K562 (cell line): ENCODE data around the gene UVRAG. TPM values are rescaled to one million over a fixed set of nuclear protein-coding genes. Genes with fewer than 3 reads are reported as not detected.

ENCODE experiments used
- ATAC-seq: fragments of 200-7000 bp; cut with Tn5 transposase; 3 replicates; pipeline ENCODE4 v1.9.1; 2020; ENCODE audit warnings: moderate library complexity
- BruUV-seq: library from RNA; stranded (reverse); fragments of 400-500 nt; replicated peaks from 2 replicates; lab custom pipeline; 2021; lab: Mats Ljungman, UMichigan
- CTCF ChIA-PET: fragments of 300-600 bp; formaldehyde crosslinking; extraction: SDS; loops from one replicate; lab custom pipeline; 2021; ENCODE audit warnings: low intra/inter-chr PET ratio; lab: Yijun Ruan, JAX
- POLR2A ChIA-PET: fragments of 300-600, 350-650 bp; sonication (Branson Sonifier 250); formaldehyde crosslinking; extraction: SDS; loops from one replicate; lab custom pipeline; 2021; ENCODE audit warnings: antibody characterized with exemption, inconsistent platforms; lab: Yijun Ruan, JAX
- DNase-seq, 4 experiments: peaks; one replicate each; pipeline versions ENCODE4 v3.0.0 to v3.0.0-alpha.2; 2011 to 2018; ENCODE audit warnings: low spot score in 3 of 4, mixed read lengths in 3 of 4; ENCODE audit errors: extremely low read depth in 1 of 4
- FAIRE-seq: peaks from 2 replicates; lab custom pipeline; 2011; peaks lifted over from hg19 to GRCh38; lab: Jason Lieb, UNC
- H2AFZ ChIP-seq: 2 replicates; pipeline ENCODE4 v1.6.0; 2011; ENCODE audit warnings: low read depth, low read length, control low read depth, inconsistent platforms
- H3K27ac ChIP-seq: fragments of 200-600 bp; 3 replicates; pipeline ENCODE4 v1.8.0; 2011; ENCODE audit warnings: low read depth, mild to moderate bottlenecking, control low read depth, inconsistent platforms, low read length, moderate library complexity, mixed read lengths; ENCODE audit errors: extremely low read depth
- H3K27me3 ChIP-seq, 2 experiments: fragments of 300-600 bp in 1 of 2; 2 replicates in 1 of 2; 3 replicates in 1 of 2; pipeline versions ENCODE4 v1.6.0 to v1.8.0; 2011; ENCODE audit warnings: inconsistent platforms in 2 of 2, low read length in 2 of 2, mild to moderate bottlenecking in 1 of 2, mixed read lengths in 1 of 2, moderate library complexity in 1 of 2; ENCODE audit not compliant: control insufficient read depth in 2 of 2, insufficient read depth in 2 of 2
- H3K36me3 ChIP-seq: fragments of 300-600 bp; 3 replicates; pipeline ENCODE4 v1.8.0; 2011; ENCODE audit warnings: mild to moderate bottlenecking, low read length, inconsistent platforms; ENCODE audit not compliant: control insufficient read depth, insufficient read depth
- H3K4me1 ChIP-seq, 2 experiments: fragments of 200-600 bp in 1 of 2; replicated peaks in 1 of 2; 2 replicates in 1 of 2; 3 replicates in 1 of 2; pipeline versions ENCODE4 v1.5.1 to v1.8.0; 2011; ENCODE audit warnings: inconsistent platforms in 2 of 2, low read length in 2 of 2, mild to moderate bottlenecking in 1 of 2, mixed read lengths in 1 of 2, moderate library complexity in 1 of 2; ENCODE audit not compliant: control insufficient read depth in 2 of 2, insufficient read depth in 2 of 2
- H3K4me2 ChIP-seq: 2 replicates; pipeline ENCODE4 v1.6.1; 2011; ENCODE audit warnings: low read length, control low read depth, inconsistent platforms, mixed read lengths; ENCODE audit not compliant: insufficient read depth
- H3K4me3 ChIP-seq: fragments of 200-600 bp; sonication (generic), shearing (Covaris generic); 2 replicates; pipeline ENCODE4 v1.5.1; 2016; ENCODE audit warnings: control low read depth, inconsistent platforms
- H3K79me2 ChIP-seq: fragments of 200-600 bp; 3 replicates; pipeline ENCODE4 v1.8.0; 2011; ENCODE audit warnings: low read length, inconsistent platforms; ENCODE audit not compliant: control insufficient read depth, insufficient read depth
- H3K9ac ChIP-seq, 2 experiments: 2 replicates each; pipeline versions ENCODE4 v1.6.0 to v1.6.1; 2011; ENCODE audit warnings: low read depth in 2 of 2, low read length in 2 of 2, control low read depth in 1 of 2, inconsistent platforms in 1 of 2, mild to moderate bottlenecking in 1 of 2, mixed read lengths in 1 of 2; ENCODE audit not compliant: insufficient read depth in 1 of 2
- H3K9me1 ChIP-seq: one replicate; pipeline ENCODE4 v1.6.0; 2011; ENCODE audit warnings: inconsistent platforms, mild to moderate bottlenecking, low read length, moderate library complexity; ENCODE audit not compliant: control insufficient read depth, insufficient read depth
- H3K9me3 ChIP-seq: replicated peaks from 2 replicates; pipeline ENCODE4 v1.5.1; 2011; ENCODE audit warnings: low read depth, low read length, inconsistent platforms; ENCODE audit not compliant: control insufficient read depth, insufficient read depth
- H4K20me1 ChIP-seq: replicated peaks from 2 replicates; pipeline ENCODE4 v1.6.1; 2011; ENCODE audit warnings: low read length, inconsistent platforms, mixed read lengths; ENCODE audit not compliant: control insufficient read depth, insufficient read depth
- ARID2 ChIP-seq: fragments of 450-650 bp; IDR thresholded peaks from 2 replicates; pipeline ENCODE4 v1.6.1; 2017; ENCODE audit warnings: antibody characterized with exemption, mild to moderate bottlenecking
- DLX4 ChIP-seq: fragments of 250-450 bp; sonication (Bioruptor Pico); IDR thresholded peaks from 2 replicates; pipeline ENCODE4 v1.6.1; 2021; ENCODE audit warnings: mild to moderate bottlenecking
- EZH2 ChIP-seq: IDR thresholded peaks from 2 replicates; pipeline ENCODE4 v1.6.1; 2012; ENCODE audit warnings: low read depth, mild to moderate bottlenecking, inconsistent platforms, low read length, borderline replicate concordance
- HEY1 ChIP-seq: fragments of 250-450 bp; sonication (Bioruptor Pico); IDR thresholded peaks from 2 replicates; pipeline ENCODE4 v1.5.0; 2020; ENCODE audit warnings: mild to moderate bottlenecking, moderate library complexity, borderline replicate concordance
- KAT8 ChIP-seq: fragments of 450-650 bp; IDR thresholded peaks from 2 replicates; pipeline ENCODE4 v1.6.1; 2016; ENCODE audit warnings: low read depth, mild to moderate bottlenecking
- MTA3 ChIP-seq: fragments of 450-650 bp; formaldehyde crosslinking; IDR thresholded peaks from 2 replicates; pipeline ENCODE4 v1.6.1; 2017; ENCODE audit warnings: mild to moderate bottlenecking, borderline replicate concordance
- NR1H2 ChIP-seq: sonication (generic); formaldehyde crosslinking; IDR thresholded peaks from 2 replicates; pipeline ENCODE4 v1.4.0; 2020; ENCODE audit warnings: mild to moderate bottlenecking, missing genetic modification reagents
- RBBP5 ChIP-seq: fragments of 200-600 bp; sonication (generic); IDR thresholded peaks from 2 replicates; pipeline ENCODE4 v1.6.1; 2012; ENCODE audit warnings: borderline replicate concordance, mild to moderate bottlenecking, low read length, control low read depth, inconsistent platforms; ENCODE audit not compliant: insufficient read depth, poor library complexity, severe bottlenecking
- RFX5 ChIP-seq: IDR thresholded peaks from 2 replicates; pipeline ENCODE4 v1.6.1; 2011; ENCODE audit warnings: low read depth, mild to moderate bottlenecking, improper control_type of control experiment, low read length
- SAFB2 ChIP-seq: fragments of 200-400 bp; formaldehyde crosslinking; IDR thresholded peaks from 2 replicates; pipeline ENCODE4 v1.6.1; 2018; ENCODE audit warnings: borderline replicate concordance, low read length, low read depth, moderate library complexity; ENCODE audit not compliant: severe bottlenecking
- ZNF140 ChIP-seq: fragments of 250-450 bp; sonication (Bioruptor Pico); IDR thresholded peaks from 2 replicates; pipeline ENCODE4 v1.8.0; 2021; ENCODE audit warnings: moderate library complexity, mild to moderate bottlenecking, inconsistent platforms
- WGBS: fragments of 100-300 bp; shearing (Covaris generic); methylation state at CpG from one replicate; pipeline ENCODE4 v1.1.6; 2016; ENCODE audit warnings: low coverage, mixed read lengths; ENCODE audit not compliant: insufficient coverage; ENCODE audit errors: missing lambda C conversion rate; 5-methylcytosine and 5-hydroxymethylcytosine counted together
- in situ Hi-C: fragments of 300-500 bp; cut with MboI; formaldehyde crosslinking; loops from 4 replicates; pipeline ENCODE4 v1.15.0; 2018; ENCODE audit warnings: inconsistent platforms, mixed read lengths
- intact Hi-C: fragments of 100-400 bp; cut with micrococcal nuclease; formaldehyde crosslinking; loops from 2 replicates; pipeline ENCODE4 v1.14.2; 2022
- polyA plus RNA-seq, 8 experiments: library from polyadenylated mRNA; depleted of rRNA in 4 of 8; stranded (reverse) in 5 of 8; unstranded in 3 of 8; fragments of >200 nt; fragmentation: Nextera tagmentation in 2 of 8; fragmentation: Illumina TruSeq in 1 of 8; extraction: Ambion mirVana in 2 of 8; extraction: Trizol in 1 of 8; gene quantifications; 2 replicates each; pipeline versions ENCODE4 v1.2.1 to v1.2.3, GENCODE V29; 2011 to 2014; ENCODE audit warnings: inconsistent platforms in 1 of 8, missing spikeins in 1 of 8
- total RNA-seq, 7 experiments: library from RNA; depleted of rRNA in 6 of 7; stranded (reverse); fragments of >200 nt in 6 of 7; fragmentation: Illumina TruSeq in 2 of 7; extraction: Trizol in 2 of 7; gene quantifications; 2 replicates each; pipeline versions ENCODE4 v1.2.1 to v1.2.3, GENCODE V29; 2011 to 2021; ENCODE audit warnings: low replicate concordance in 1 of 7

Gene UVRAG
- total and polyA plus RNA-seq, 9 of the 15 experiments (the other 6 are each of a cell fraction or from before 2014, with no cell fraction given), result 3.1 to 17.8 (median 12.4) TPM

GRCh38 chr11:76008474-76008873, 193.5 kb downstream of the UVRAG start (continued):
- TF ChIP-seq DLX4 (CRISPR knock-in tag) (no peak), NR1H2 (CRISPR knock-in tag) (no peak)

GRCh38 chr11:76010051-76010450, 195.0 kb downstream of the UVRAG start:
- no peaks in the 10 kb centered on the region for H3K79me2 ChIP-seq
- H3K9ac ChIP-seq, result no peak overlapping the region
- in situ Hi-C loops (no loop called here), intact Hi-C loops (no loop called here)
- no peak overlapping the region for H3K4me3 ChIP-seq
- DNase-seq (no peak), ATAC-seq (no peak), FAIRE-seq (no peak)
- no peak overlapping the region for H3K27ac ChIP-seq
- H3K9me1 ChIP-seq, result no peaks in the 10 kb centered on the region
- ChIA-PET CTCF (no interaction called here), POLR2A (interaction anchor here (0.7 to 2.0 kb wide), 3 partner anchors 10 to 54 kb away, joined by 3 to 9 read pairs (median 4); no protein-coding TSS in a partner anchor)
- no peak overlapping the region for H2AFZ ChIP-seq
- no peaks in the 10 kb centered on the region for H3K9me3 ChIP-seq
- H3K36me3 ChIP-seq, result peaks cover 19% of the 10 kb centered on the region
- no peaks in the 10 kb centered on the region for H3K27me3 ChIP-seq
- TF ChIP-seq KAT8 (no peak), ARID2 (no peak), SAFB2 (no peak), RBBP5 (no peak), MTA3 (no peak), EZH2 (no peak), RFX5 (no peak), ZNF140 (no peak), HEY1 (CRISPR knock-in tag) (no peak)
- no peaks in the 10 kb centered on the region for H4K20me1 ChIP-seq
- 93% methylated on average over 2 of the region's 2 CpGs for WGBS
- no peaks in the 10 kb centered on the region for H3K4me1 ChIP-seq
- no peak overlapping the region for H3K4me2 ChIP-seq
- BruUV-seq, result no TSS peak
